Skin of body (tissue), 2 donors: Measurements from ENCODE around the gene NFATC2. TPM values are rescaled to one million over a fixed set of nuclear protein-coding genes. Genes with fewer than 3 reads are reported as not detected.
"Not testable (repeated sequence)": the region's sequence is repeated elsewhere in the genome, so short reads cannot be mapped to it uniquely, and the experiment has no call there.

Experiments used
- DNase-seq: peaks from one replicate; lab custom pipeline; 2025; lab: John Stamatoyannopoulos, UW
- total RNA-seq: library from RNA; depleted of rRNA; stranded (reverse); fragments of >200 nt; gene quantifications from one replicate; pipeline ENCODE4 v1.2.3, GENCODE V29; 2014

Gene NFATC2
- total RNA-seq, 1 donor from 2014 or later, result 6.0 TPM

DNA sequence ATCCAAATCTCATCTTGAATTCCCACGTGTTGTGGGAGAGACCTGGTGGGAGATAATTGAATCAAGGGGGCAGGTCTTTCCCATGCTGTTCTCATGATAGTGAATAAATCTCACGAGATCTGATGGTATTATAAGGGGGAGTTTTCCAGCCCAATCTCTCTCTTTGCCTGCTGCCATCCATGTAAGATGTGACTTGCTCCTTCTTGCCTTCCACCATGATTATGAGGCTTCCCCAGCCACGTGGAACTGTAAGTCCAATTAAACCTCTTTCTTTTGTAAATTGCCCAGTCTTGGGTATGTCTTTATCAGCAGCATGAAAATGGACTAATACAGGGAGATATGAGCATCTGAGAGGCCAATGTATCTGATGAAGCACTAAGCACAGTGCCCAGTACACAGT is 26.0 kb upstream of the NFATC2 start:
- not testable (repeated sequence) for DNase-seq

DNA sequence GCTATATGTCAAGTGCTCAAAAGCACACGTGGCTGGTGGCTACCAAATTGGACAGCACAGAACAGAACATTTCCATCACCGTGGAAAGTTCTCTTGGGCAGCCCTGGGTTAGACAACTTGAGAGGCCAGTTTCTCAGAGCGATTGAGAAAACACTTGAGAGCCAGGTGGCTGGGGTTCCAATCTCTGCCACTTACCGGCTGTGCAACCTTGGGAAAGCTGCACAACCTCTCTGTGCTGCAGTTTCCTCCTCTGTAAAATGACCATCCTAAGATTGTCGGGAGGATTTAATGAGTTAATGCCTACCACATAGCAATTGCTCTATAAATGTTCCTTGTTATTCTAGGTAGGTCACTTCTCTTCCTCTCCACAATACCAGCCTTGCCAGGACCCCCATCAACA is 25.1 kb upstream of the NFATC2 start:
- DNase-seq, result no peak

DNA sequence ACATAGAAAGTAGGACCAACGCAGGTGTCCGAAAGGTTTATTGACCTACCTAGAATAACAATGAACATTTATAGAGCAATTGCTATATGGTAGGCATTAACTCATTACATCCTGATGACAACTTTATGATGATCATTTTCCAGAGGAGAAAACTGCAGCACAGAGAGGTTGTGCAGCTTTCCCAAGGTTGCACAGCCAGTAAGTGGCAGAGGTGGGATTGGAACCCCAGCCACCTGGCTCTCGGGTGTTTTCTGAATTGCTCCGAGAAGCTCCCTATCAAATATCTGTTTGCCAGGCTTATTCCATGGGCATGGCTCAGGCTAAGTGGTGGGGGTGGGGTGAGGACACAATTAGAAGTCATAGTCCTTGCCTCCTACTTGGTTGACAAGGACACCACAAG is 24.1 kb upstream of the NFATC2 start:
- no peak for DNase-seq

DNA sequence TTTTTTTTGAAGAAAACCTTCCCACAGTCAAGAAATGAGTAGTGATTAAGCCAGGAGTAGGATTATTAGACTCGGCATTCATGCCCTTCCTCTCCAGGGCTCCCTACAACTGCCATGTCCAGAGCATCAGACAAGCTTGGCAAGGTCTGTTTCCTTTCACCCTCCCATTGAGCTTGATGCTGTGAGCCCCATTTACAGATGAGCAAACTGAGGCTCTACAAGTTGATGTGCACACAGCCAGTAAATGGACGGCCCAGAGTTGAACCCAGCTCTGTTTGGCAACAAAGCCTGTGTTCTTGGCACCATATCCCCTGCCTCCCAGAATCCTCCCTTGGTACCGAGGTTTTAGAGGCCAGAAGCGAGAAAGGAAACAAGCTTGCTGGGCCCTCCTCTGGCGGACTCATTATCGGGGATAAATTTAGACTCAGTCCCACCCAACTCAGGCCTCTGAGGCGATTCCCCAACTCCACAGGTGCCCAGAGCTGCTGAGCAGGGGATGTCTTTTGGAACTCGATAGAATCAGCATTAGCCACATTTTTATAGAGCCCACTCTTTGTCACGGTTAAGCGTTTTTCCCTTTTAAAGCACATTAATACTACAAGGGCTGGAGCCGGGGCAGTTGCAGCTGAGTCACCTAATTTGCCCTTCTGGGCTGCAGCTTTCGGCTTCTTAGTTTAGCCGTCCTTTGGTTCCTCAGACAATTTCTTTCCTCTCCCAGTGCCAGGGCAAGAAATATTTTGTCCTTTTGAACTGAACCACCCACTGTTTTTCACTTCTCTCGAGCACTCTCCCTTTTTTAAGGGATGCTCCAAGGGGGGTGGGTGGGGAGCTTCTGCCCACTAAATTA is 23.0 kb upstream of the NFATC2 start:
- no peak for DNase-seq

DNA sequence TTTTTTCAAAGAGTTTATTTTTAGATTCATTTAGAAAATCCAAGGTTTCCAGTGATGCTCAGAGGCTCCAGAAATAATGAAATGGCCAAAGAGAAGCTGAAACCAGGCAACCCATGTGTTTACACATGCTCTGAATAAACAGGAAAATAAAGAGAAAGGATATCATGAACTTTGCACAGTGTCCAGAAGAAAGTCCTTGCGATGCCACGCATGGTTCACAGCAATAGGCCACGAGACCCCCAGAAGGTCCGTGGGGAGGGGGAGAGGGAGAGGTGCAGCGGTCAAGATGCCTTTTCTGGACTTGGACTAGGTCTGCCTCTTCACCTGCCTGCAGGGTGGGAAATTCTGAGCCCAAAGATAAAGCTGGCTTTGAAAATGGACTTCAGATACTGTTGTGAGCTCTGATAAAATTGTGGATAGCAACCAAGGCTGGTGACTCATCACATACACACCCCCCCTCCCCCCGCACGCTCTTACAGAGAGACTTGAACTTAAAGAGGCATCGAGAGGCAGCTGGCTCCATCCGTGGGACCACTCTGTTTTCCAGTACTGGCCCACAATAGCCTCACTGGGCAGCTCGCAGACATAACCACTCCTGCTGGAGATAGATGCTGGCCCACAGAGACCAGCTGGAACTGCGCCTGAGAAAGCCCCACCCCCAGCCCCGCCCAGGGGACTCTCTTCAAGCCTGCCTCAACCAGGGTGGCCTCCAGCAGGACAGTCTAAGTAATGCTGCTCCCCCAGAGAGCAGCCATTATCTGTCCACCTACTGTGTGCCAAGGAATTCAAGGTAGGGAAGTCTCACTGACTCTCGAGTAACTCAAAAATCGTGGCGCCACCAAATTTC is 21.2 kb upstream of the NFATC2 start:
- DNase-seq, result peak; percentile 75

DNA sequence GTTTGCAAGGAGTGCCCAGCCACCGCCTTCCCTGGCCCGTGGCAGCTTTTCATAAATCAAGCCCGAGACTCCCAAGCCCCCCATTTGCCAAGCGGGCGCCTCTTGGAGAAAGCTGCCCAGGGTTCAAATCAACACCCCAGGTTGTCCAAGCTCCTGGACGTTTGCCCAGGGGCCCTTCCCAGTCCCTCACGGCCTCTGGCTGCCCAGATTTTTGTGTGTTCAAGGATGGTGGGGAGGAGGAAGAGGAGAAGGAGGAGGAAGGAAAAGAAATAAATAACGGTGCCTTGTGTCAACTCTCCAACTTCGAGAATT is 20.6 kb upstream of the NFATC2 start:
- no peak for DNase-seq

DNA sequence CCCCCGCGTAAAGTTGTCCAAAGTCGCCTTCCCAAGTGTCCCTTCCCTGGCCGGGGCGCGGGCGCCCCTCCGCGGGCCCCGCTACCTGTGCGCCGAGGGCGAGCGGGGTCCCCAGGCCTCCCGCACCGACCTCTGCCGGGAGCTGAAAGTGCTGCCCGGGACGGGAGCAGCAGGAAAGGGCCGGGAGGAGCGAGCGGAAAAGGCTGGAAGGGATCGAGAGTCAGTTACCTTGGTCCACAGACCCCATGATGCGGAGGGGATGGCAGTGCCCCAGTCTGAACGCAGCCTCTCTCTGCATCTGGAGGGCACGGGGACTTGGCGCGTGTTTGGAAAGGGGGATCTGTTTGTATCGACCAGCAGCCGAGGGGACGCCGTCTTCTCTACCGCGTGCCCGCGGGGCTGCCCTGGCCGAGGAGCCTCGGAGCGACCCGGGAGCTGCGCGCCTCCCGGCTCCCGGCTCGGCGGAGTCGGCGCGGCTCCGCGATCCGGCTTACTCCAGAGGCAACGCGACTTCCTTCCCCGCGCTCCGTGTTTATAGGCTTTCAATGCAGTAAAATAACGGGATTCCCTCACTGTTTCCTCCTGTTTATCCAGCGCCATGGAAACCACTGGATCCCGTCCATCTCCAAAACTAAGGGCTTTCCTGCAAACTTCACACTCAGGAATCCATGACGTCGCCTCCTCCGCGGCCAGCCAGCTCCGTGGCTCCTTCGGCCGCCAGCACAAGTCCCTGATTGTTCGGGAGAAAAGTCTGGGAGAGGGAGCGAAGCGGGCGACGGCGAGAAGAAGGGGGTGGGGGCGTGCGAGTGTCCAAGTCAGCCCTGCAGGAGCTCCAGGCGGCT is 20.0 kb upstream of the NFATC2 start:
- peak; percentile 98 for DNase-seq

DNA sequence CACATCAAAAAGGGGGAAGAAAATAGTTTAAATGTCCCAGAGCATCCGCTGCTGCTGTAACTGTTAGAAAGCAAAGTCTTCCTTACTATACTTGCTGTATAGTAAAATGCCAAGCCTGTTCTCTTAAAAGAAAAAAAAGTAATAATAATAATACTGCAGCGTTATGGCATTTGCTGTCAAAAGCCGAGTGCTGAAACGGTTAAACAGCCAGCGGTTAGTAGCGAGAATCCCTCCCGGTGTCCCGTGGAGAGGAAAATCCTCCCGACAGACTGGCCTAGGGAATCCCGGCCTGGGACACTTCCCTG is 19.5 kb upstream of the NFATC2 start:
- no peak for DNase-seq

DNA sequence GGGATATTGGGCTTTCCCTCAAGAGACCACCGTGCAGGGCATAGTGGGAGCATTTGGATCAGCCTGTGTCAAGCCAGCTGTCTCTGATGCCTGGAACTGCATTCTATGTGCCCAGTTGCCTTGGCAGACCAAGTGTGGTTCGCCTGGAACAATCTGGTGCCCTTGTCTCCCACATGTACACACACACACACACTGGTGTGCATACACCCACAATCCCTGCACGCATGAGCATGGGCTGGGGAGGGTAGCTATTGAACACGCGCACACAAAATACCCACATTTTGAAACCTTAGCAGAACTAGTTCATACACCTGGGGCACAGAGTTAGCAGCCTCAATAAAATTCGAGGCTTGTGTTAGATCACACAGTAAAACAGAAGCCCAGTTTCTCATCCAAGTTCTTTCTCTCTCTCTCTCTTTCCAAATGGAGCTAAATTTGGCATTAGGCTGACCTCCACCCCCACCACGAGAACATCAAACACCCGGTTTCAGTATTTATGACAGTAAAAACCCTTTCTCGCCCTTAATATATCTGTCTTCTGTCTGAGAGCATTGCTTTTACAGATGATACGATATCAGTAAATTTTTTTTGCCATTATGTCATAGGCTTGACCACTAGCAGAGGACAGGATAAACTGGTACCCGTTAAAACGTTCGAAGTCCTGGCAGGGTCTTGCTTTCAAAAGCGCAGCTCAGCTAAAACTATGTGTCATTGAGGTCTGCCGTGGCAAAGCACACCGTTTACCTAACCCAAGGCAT is 18.2 kb upstream of the NFATC2 start:
- DNase-seq, result no peak

DNA sequence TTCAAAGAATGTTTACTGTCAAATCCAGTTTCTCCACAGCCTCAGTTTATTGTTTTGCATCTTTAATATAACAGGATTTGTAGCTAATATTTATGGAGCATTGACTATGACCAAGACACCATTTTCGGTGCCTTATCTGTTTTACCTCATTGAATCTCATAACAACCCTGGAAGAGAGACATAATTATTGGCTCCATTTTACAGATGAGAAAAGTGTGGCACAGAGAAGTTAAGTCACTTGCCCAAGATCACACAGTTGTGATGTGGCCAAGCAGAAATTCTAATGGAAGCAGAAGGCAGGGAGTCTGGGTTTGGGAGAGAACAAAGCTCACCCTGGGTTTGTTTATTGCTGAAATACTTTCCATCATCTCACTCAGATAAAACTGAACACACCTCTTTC is 17.5 kb upstream of the NFATC2 start:
- DNase-seq, result no peak

DNA sequence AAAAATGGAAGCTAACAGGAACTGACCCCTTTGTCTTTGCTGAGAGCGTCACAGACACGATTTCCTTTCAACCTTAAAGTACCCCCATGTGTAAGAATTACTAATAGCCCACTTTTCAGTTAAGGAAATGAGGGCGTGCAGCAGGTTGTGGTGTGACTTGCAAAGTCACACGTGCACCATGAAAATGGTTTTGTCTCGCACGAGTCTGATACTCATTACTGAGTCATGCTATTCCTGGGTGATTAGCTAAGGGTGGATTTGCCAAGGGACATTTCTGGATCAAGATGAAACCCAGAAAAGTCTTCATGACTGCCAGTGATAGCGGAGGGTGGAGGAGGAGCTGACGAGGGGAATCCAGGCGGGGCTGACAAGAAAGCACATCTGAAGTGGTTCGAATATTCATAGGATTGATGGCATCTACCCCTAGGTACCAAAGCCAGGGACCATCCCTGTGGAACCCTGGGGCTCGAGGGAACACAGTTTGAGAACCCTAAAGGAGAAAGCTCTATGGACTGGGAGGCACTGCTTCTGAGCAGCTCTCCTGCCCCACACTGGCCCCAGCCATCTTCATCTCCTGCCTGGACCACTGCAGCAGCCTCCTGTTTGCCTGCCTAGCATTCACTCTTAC is 12.1 kb upstream of the NFATC2 start:
- peak; percentile 41 for DNase-seq

DNA sequence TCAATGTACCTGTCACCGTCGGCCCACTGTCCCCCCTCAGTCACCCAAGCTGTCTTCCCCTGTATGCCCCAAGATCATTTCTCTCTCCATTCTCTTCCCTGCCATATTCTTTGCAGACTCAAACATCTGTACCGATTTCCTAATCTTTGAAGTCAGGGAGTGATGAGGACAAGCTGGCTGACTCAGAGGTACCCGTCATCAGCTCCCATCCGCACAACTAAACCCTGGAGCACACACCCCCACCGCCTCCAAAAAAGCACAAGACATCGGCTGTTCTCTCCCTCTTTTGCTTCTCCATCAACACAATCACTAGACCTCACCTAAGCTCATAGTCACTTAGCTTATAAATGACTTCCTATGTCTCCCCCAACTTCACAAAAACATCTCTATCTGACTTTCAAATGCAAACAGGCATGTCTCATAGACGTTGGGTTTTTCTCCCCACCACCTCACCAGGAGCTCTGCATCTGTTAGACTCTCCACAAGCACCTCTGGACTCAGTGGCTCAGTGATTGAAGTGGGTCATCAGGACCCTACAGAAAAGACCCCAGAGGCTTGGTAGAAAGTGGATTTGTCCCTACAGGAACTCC is 11.5 kb upstream of the NFATC2 start:
- no peak for DNase-seq

DNA sequence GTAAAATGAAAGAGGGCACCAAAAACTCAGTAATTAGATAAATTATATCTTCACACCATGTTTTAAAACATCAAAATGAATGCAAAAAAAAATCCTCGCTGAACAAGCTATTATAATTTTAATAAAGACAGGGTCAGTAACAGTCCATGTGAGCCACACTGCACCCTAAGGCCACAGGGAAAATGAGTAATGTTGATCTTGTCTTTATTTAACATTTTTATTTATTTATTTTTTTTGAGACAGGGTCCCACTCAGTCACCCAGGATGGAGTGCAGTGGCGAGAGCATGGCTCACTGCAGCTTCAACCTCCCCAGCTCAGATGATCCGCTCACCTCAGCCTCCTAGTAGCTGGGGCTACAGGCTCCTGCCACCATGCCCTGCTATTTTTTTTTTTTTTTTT is 8.7 kb upstream of the NFATC2 start:
- no peak for DNase-seq

DNA sequence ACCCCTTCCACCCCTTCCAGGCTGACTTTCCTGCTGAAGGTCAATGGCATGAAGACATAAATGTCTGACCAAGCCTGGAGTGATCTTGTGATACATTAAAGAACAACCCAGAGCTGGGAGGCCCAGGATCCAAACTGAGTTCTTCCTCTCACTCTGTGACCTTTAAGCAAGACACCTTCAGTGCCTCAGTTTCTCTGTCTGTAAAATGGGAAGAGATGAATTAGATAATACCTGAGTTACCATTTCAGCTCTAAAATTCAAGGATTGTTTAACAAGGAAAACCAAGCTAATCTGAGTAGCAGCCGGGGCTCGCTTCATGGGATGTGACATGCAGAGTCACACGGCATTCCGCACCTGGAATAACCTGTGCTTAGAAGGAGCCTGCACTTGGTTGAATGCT is 7.0 kb upstream of the NFATC2 start:
- DNase-seq, result no peak

DNA sequence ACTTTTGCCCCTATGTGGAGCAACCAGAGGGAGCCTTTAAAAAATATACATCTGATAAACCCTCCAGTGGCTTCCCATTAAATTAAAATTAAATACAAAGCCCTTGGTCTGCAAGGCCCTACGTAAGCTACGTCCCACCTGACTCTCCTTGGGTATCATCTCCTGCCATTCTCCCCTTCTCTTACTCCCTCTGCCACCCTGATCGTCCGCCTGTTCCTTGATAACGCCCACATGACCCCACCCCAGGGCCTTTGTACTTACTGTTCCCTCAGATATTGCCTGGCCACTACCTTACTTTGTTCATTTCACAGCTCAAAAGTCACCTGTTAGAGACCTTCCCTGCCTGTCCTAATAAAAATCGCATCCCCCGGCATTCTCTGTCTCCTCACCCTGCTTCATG is 5.4 kb upstream of the NFATC2 start:
- DNase-seq, result no peak

DNA sequence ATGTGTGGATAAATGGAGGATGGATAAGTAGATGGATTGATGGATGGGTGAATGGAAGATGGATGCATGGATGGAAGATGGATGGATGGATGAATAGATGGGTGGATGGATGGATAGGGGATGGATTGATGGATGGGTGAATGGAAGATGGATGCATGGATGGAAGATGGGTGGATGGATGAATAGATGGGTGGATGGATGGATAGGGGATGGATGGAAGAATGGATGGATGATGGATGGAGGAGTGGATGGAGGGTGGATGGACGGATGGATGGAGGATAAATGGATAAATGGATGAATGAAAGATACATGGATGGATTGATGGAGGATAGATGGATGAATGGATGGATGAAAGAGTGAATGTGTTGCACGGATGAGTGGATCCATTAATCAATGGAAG is 3.0 kb upstream of the NFATC2 start:
- no peak for DNase-seq

DNA sequence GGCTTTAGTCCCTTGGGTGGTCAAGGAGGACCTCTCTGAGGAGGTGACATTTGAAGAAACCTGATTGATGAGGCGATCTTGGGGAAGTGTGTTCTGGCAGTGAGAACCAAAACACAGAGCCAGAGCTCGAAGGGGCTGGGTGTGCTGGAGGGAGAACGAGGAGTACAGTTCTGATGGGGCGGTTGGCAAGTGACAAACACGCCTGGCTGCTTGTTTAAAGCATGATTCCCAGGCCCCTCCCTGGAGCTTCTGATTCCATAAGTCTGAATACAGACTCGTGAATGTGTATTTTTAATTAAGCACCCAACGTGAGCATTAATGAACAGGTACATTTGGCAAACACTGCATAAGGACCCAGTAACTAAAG is 886 bp upstream of the NFATC2 start:
- DNase-seq, result no peak

DNA sequence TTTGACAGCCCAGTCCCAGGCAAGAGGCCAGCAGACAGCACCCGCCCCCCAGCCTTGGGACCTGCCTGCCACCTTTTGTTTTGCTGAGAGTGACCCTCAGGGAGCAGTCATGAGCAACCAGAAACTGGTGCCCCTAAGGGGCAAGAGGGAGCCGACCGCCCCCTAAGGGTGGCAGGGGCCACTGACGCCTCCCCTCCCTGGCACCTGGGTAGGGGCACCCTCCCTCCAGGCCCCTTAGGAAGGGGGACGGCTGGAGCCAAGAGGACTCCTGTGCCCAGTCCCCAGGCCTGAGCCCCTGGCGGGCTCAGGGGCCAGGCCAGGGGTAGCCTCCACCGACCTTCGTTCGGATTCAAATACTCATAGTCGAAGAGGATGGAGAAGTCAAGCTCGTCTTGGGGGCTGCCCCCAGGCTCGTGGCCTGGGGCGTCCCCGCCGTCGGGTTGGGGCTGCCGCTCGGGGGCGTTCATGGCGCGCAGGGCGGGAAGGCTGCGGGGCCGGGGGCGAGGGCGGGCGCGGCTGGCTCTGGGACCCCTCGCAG is 417 bp downstream of the NFATC2 start:
- DNase-seq, result no peak

DNA sequence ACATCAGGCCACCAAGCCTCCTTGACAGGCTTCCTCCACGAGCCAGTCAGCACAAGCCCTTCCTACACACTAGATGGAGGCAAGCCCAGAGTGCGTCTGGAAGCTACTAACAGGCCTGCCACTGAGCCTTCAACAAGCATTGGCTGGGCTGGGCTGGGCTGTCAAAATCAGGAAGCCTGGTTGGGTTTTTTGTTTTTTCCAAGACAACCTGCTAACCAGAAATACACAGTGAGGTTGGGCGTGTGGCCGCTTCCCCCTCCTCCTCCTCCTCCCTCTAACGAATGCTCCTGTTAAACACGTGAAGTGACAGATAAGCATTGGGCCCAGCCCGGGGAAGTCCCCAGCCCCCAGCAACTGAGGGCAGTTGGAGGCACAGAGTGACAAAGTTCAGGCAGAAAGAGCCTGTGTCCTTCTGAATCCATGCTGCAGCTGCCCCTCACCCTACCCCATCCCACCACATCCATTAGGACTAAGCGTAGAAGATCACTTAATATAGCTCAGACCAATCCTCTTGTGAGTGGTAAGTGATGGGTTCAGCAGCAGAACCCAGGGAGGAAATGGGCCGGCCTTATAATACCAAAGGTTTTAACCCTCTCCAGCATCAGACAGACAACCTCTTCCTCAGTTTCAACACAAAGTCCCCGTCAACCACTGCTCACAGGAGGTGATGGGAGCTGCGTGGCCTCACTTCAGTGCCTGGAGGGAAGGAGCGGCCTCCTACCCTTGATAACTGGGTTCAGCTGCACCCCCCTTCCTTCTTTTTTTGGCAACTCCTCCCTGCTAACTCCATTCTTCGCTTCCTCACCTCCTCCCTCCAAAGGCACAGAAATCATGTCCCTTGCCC is 1.1 kb downstream of the NFATC2 start:
- peak; percentile 95 for DNase-seq
